RWPE2 (cell line): ENCODE data around the gene VIPR2.
A peak's percentile ranks its signal among the peaks of the same experiment; 100 is the strongest.

Experiments used
- ATAC-seq: fragments of 200-7000 bp; cut with Tn5 transposase; 3 replicates; pipeline ENCODE4 v1.9.1; 2021; ENCODE audit warnings: low read depth
- DNase-seq: peaks from one replicate; pipeline ENCODE4 v3.0.0-alpha.2; 2020; ENCODE audit warnings: low spot score
- H3K27ac ChIP-seq: fragments of 450-650 bp; 2 replicates; pipeline ENCODE4 v1.5.1; 2017; ENCODE audit warnings: mild to moderate bottlenecking; ENCODE audit not compliant: poor library complexity, severe bottlenecking
- H3K27me3 ChIP-seq: fragments of 250-450 bp; sonication (Bioruptor Pico); 2 replicates; pipeline ENCODE4 v1.5.1; 2021; ENCODE audit warnings: mild to moderate bottlenecking, moderate library complexity; ENCODE audit not compliant: insufficient read depth, poor library complexity, severe bottlenecking
- H3K36me3 ChIP-seq: fragments of 250-450 bp; sonication (Bioruptor Pico); 2 replicates; pipeline ENCODE4 v1.5.1; 2020; ENCODE audit warnings: low read depth, mild to moderate bottlenecking, moderate library complexity
- H3K4me1 ChIP-seq: fragments of 250-450 bp; sonication (Bioruptor Pico); 2 replicates; pipeline ENCODE4 v1.5.1; 2021; ENCODE audit warnings: mild to moderate bottlenecking, moderate library complexity; ENCODE audit not compliant: insufficient read depth, poor library complexity, severe bottlenecking
- H3K4me3 ChIP-seq: fragments of 250-450 bp; sonication (Bioruptor Pico); 2 replicates; pipeline ENCODE4 v1.5.1; 2021; ENCODE audit warnings: mild to moderate bottlenecking, moderate library complexity; ENCODE audit not compliant: severe bottlenecking
- H3K9me3 ChIP-seq: fragments of 250-450 bp; sonication (Bioruptor Pico); 2 replicates; pipeline ENCODE4 v1.5.1; 2021; ENCODE audit warnings: mild to moderate bottlenecking, moderate library complexity; ENCODE audit not compliant: severe bottlenecking
- CTCF ChIP-seq: fragments of 450-650 bp; IDR thresholded peaks from one replicate; pipeline ENCODE4 v1.5.1; 2017; ENCODE audit warnings: mild to moderate bottlenecking, moderate library complexity; ENCODE audit not compliant: poor library complexity, severe bottlenecking

VIPR2 gene

DNA sequence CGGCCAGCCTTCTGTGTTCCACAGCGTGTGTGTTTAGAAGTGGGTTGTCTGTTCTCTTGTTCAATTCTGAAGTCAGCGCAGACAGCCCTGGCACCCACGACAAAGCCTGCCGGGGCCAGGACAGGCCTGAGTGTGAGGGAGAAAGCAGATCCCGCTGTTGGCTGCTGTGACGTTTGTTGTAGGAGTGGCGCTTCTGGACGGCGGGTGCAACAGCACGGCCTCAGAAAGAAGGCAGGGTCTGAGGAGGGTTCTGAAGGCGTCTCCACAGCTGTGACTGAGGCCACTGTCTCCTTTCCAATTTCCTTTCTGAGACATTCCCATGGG lies 76.2 kb downstream of the VIPR2 start:
- no peaks in the 10 kb centered on the region for H3K27me3 ChIP-seq
- no peaks in the 10 kb centered on the region for H3K9me3 ChIP-seq
- DNase-seq: peak; percentile 33
- no peak for ATAC-seq
- no peaks in the 10 kb centered on the region for H3K36me3 ChIP-seq
- no peak overlapping the region for H3K27ac ChIP-seq
- no peak overlapping the region for H3K4me3 ChIP-seq
- TF ChIP-seq CTCF: no peak
- H3K4me1 ChIP-seq: no peaks in the 10 kb centered on the region

- Histone ChIP-seq H3K27me3 (no peaks in the 10 kb centered on the region), H3K4me1 (no peaks in the 10 kb centered on the region), H3K9me3 (no peaks in the 10 kb centered on the region), H3K4me3 (no peak overlapping the region), H3K27ac (no peak overlapping the region), H3K36me3 (no peaks in the 10 kb centered on the region)
- DNase-seq: no peak
- no peak for TF ChIP-seq CTCF
- no peak for ATAC-seq
Measured at GRCh38 chr7:159067576-159068487, 76.8 kb downstream of the VIPR2 start.

DNA sequence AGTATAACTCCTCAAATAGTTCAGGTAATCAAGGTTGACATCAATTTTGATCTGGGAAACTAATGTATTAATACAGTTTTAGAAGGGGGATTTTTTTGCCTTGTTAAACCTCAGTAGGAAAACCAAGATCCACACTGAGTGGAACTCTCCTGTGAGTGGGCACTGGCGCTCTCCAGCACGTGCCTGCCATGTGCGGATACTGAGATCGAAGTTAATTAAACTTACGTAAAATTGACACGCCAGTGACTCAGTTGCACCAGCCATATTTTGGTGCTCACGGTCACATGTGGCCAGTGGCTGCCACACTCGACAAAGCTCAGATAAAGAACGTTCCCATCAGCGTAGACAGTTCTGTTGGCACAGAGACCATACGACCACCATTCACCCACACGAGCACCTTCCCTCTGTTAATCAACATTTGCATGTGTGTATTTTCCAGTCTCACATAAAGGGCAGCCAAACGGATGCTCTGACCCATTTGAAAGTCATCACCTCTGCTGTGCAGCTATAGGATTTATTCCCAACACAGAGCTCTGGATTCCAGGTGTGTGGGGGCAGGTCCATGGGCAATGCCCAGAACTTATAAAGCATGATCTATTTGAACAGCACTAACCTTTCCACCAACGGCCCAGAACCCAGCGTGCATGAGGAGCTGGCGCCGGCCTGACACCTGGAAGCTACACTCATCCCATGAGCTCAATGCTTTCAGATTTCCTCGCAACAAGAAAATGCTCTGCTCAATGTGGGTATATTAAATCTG lies 77.7 kb downstream of the VIPR2 start:
- ATAC-seq (no peak), DNase-seq (peak; percentile 39)
- no peak overlapping the region for H3K4me3 ChIP-seq
- H3K27me3 ChIP-seq: no peaks in the 10 kb centered on the region
- no peaks in the 10 kb centered on the region for H3K9me3 ChIP-seq
- no peaks in the 10 kb centered on the region for H3K4me1 ChIP-seq
- no peak overlapping the region for H3K27ac ChIP-seq
- H3K36me3 ChIP-seq: no peaks in the 10 kb centered on the region
- TF ChIP-seq CTCF: no peak

- Histone ChIP-seq H3K4me3 (no peak overlapping the region), H3K27me3 (no peaks in the 10 kb centered on the region)
- no peak for ATAC-seq
Measured at GRCh38 chr7:159065852-159066480, 78.7 kb downstream of the VIPR2 start.

More at GRCh38 chr7:159065852-159066480, 78.7 kb downstream of the VIPR2 start:
- H3K27ac ChIP-seq: no peak overlapping the region
- no peaks in the 10 kb centered on the region for H3K4me1 ChIP-seq
- no peak for TF ChIP-seq CTCF
- peak; percentile 24 for DNase-seq
- H3K9me3 ChIP-seq: no peaks in the 10 kb centered on the region
- no peaks in the 10 kb centered on the region for H3K36me3 ChIP-seq
